ENCODE results near the gene FRAT2. TPM values are rescaled to one million over a fixed set of nuclear protein-coding genes. Genes with fewer than 3 reads are reported as not detected.

FRAT2 gene
- total and polyA plus RNA-seq, 10 of the 15 experiments (the other 5 are each of a cell fraction or from before 2014, with no cell fraction given): 0.69 to 5.9 (median 3.8) TPM

DNA sequence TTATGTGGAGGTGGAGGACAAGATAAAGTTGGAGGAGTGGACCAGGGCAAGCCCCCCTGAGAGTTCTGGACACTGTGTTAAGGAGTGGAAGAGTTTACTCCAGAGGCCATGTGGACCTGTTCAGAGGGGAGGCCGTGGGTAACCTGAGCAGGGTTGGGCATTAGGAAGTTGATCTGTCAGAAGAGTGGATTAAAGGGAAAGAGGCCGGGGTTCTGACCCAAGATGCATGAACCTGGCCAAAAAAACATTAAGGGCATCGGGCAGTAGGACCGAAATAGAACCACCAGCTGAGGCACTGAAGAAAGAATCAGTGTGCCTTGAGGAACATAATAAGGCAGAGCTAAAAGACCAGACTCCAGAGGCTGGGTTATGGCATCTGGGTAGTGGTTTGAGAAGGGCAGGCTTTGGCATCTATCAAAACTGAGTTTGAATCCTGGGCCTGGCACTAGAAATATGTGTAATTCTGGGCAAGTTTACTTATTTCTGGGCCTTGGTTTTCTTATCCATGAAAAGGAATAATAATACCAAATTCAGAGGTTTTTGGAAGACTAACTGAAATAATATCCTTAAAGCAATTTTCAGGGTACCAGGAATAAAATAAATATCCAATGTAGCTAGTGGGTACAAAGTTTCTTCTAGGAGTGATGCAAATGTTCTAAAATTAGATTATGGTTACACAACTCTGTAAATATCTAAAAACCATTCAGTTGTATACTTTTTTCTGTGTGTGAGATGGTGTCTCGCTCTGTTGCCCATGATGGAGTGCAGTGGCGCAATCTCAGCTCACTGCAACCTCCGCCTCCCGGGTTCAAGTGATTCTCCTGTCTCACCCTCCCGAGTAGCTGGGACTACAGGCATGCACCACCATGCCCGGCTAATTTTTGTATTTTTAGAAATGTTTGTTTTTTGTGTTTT lies 26.4 kb downstream of the FRAT2 start:
- POLR2A ChIA-PET: interaction anchor here (0.6 kb wide), 1 partner anchor 894 kb away, joined by 3 read pairs; no protein-coding TSS in a partner anchor
- 58% methylated on average over 10 of the region's 10 CpGs for WGBS (ENCODE audit: insufficient coverage, insufficient replicate concordance, low lambda C conversion rate, missing lambda C conversion rate)
- BruUV-seq (replicated peaks): no TSS peak
- TF ChIP-seq, protein P1, sequence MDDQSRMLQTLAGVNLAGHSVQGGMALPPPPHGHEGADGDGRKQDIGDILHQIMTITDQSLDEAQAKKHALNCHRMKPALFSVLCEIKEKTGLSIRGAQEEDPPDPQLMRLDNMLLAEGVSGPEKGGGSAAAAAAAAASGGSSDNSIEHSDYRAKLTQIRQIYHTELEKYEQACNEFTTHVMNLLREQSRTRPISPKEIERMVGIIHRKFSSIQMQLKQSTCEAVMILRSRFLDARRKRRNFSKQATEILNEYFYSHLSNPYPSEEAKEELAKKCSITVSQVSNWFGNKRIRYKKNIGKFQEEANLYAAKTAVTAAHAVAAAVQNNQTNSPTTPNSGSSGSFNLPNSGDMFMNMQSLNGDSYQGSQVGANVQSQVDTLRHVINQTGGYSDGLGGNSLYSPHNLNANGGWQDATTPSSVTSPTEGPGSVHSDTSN (IDR thresholded peaks at IDR 0.05; ENCODE audit: insufficient replicate concordance, low read depth, low read length): no peak
- TF ChIP-seq TBL1XR1 (IDR thresholded peaks at IDR 0.05; ENCODE audit: low read depth, low read length) (no peak), SMC3 (IDR thresholded peaks at IDR 0.05; ENCODE audit: borderline replicate concordance, low read length) (no peak), JUND (IDR thresholded peaks at IDR 0.05; ENCODE audit: low read depth, low read length) (no peak), HDAC2 (IDR thresholded peaks at IDR 0.05) (no peak), ZNF384 (IDR thresholded peaks at IDR 0.05; ENCODE audit: borderline replicate concordance, low read depth, low read length) (no peak), FOXK2 (IDR thresholded peaks at IDR 0.05) (no peak), EED (IDR thresholded peaks at IDR 0.05; ENCODE audit: low read depth) (no peak), SIX5 (IDR thresholded peaks at IDR 0.05; ENCODE audit: low read depth, low read length, severe bottlenecking) (no peak), ZNF207 (IDR thresholded peaks at IDR 0.05; ENCODE audit: borderline replicate concordance) (no peak)
- TF ChIP-seq, protein P2, sequence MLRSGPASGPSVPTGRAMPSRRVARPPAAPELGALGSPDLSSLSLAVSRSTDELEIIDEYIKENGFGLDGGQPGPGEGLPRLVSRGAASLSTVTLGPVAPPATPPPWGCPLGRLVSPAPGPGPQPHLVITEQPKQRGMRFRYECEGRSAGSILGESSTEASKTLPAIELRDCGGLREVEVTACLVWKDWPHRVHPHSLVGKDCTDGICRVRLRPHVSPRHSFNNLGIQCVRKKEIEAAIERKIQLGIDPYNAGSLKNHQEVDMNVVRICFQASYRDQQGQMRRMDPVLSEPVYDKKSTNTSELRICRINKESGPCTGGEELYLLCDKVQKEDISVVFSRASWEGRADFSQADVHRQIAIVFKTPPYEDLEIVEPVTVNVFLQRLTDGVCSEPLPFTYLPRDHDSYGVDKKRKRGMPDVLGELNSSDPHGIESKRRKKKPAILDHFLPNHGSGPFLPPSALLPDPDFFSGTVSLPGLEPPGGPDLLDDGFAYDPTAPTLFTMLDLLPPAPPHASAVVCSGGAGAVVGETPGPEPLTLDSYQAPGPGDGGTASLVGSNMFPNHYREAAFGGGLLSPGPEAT (IDR thresholded peaks at IDR 0.05; ENCODE audit: low read depth): no peak
- TF ChIP-seq, protein P3, sequence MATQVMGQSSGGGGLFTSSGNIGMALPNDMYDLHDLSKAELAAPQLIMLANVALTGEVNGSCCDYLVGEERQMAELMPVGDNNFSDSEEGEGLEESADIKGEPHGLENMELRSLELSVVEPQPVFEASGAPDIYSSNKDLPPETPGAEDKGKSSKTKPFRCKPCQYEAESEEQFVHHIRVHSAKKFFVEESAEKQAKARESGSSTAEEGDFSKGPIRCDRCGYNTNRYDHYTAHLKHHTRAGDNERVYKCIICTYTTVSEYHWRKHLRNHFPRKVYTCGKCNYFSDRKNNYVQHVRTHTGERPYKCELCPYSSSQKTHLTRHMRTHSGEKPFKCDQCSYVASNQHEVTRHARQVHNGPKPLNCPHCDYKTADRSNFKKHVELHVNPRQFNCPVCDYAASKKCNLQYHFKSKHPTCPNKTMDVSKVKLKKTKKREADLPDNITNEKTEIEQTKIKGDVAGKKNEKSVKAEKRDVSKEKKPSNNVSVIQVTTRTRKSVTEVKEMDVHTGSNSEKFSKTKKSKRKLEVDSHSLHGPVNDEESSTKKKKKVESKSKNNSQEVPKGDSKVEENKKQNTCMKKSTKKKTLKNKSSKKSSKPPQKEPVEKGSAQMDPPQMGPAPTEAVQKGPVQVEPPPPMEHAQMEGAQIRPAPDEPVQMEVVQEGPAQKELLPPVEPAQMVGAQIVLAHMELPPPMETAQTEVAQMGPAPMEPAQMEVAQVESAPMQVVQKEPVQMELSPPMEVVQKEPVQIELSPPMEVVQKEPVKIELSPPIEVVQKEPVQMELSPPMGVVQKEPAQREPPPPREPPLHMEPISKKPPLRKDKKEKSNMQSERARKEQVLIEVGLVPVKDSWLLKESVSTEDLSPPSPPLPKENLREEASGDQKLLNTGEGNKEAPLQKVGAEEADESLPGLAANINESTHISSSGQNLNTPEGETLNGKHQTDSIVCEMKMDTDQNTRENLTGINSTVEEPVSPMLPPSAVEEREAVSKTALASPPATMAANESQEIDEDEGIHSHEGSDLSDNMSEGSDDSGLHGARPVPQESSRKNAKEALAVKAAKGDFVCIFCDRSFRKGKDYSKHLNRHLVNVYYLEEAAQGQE (IDR thresholded peaks at IDR 0.05; ENCODE audit: low read depth, low read length): no peak
- TF ChIP-seq, protein P4, sequence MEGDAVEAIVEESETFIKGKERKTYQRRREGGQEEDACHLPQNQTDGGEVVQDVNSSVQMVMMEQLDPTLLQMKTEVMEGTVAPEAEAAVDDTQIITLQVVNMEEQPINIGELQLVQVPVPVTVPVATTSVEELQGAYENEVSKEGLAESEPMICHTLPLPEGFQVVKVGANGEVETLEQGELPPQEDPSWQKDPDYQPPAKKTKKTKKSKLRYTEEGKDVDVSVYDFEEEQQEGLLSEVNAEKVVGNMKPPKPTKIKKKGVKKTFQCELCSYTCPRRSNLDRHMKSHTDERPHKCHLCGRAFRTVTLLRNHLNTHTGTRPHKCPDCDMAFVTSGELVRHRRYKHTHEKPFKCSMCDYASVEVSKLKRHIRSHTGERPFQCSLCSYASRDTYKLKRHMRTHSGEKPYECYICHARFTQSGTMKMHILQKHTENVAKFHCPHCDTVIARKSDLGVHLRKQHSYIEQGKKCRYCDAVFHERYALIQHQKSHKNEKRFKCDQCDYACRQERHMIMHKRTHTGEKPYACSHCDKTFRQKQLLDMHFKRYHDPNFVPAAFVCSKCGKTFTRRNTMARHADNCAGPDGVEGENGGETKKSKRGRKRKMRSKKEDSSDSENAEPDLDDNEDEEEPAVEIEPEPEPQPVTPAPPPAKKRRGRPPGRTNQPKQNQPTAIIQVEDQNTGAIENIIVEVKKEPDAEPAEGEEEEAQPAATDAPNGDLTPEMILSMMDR (IDR thresholded peaks at IDR 0.05 in 2 of 3, conservative IDR thresholded peaks at IDR 0.05 in 1 of 3; ENCODE audit: control insufficient read depth in 2 of 3, extremely low read depth in 1 of 3, insufficient read depth in 1 of 3, low read depth in 3 of 3, low read length in 3 of 3): no peak

More for the DNA sequence above, 26.4 kb downstream of the FRAT2 start:
- Histone ChIP-seq H3K4me2 (ENCODE audit: control insufficient read depth, insufficient read depth) (no peak overlapping the region), H3K9me3 (replicated peaks; ENCODE audit: control insufficient read depth, insufficient read depth, low read length) (no peaks in the 10 kb centered on the region), H3K27ac (ENCODE audit: control insufficient read depth, insufficient read depth) (no peak overlapping the region), H3K36me3 (ENCODE audit: control insufficient read depth in 2 of 2, insufficient read depth in 2 of 2, low read length in 1 of 2) (no peaks in the 10 kb centered on the region), H3K27me3 (replicated peaks in 1 of 2; ENCODE audit: control insufficient read depth in 2 of 2, insufficient read depth in 2 of 2, low read length in 1 of 2) (no peaks in the 10 kb centered on the region), H3K4me1 (ENCODE audit: control insufficient read depth, insufficient read depth, low read length) (no peaks in the 10 kb centered on the region), H3K4me3 (no peak overlapping the region), H4K20me1 (ENCODE audit: control insufficient read depth, insufficient read depth) (no peaks in the 10 kb centered on the region), H2AFZ (ENCODE audit: control insufficient read depth, low read depth, low read length) (no peak overlapping the region), H3K9ac (ENCODE audit: control insufficient read depth, insufficient read depth, low read length) (no peak overlapping the region), H3K79me2 (ENCODE audit: control insufficient read depth, insufficient read depth, low read length) (no peaks in the 10 kb centered on the region)
- ChIA-PET RAD21 (ENCODE audit: unreplicated experiment) (no interaction called here), SMC1A (ENCODE audit: uncharacterized antibody, unreplicated experiment) (no interaction called here), CTCF (interaction anchor here (0.6 to 1.1 kb wide), 2 partner anchors 30 to 1630 kb away, joined by 3 to 4 read pairs; no protein-coding TSS in a partner anchor)
- intact Hi-C loops (cut with micrococcal nuclease; ENCODE audit: unreplicated experiment): no loop called here
- ATAC-seq: no peak
- FAIRE-seq: no peak
- DNase-seq (ENCODE audit: low read depth, low spot score): no peak
- in situ Hi-C loops (cut with MboI): no loop called here
